Measurements from ENCODE around the gene IWS1.
"Not testable (repeated sequence)": the region's sequence is repeated elsewhere in the genome, so short reads cannot be mapped to it uniquely, and the experiment has no call there.

IWS1 gene

DNA sequence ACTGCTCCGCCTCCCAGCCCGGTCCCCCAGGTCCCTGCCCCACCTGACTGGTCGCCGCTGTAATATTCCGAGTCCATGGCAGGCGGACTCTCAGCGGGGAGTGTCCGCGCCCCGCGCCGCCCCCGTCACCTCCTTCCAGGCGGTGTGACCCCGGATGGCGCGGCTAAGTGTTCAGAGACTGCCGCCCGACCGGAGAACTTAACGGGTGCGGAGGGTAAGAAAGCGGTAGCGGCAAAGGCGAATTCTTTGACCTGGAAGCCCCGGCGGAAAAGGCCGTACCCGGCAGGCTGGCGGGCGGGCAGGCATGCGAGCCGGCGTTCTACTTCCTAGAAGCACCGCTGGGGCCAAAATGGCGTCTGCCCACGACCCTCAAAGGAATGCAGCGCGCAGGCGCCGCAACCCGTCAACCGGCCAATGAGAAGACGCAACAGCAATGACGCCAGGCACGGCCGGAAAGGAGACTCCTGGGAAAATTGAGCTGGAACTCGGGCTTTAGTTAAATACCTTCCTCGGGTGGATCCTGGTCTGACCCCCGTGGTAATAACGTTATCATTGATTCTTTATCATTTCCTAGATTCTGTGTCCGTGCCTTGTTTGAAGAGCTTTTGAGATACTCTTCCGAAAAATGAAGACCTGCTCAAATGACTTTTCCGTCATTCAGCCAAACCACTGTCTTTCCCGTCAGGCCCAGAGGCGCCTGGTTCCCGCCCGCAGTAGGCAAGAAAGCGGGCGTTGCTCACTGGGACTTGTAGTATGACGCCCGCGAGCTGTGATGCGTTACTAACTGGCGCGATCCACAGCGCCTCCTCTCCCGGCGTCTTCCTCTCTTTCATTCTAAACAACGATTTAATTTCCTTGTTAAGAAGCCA is at the start of gene IWS1:
Gene IWS1, minus strand, starts transcription at position 358 of the 869 bp plus-strand sequence. Its CDS starts 281 bp downstream, at position 77.
- peak; percentile 94 for DNase-seq

DNA sequence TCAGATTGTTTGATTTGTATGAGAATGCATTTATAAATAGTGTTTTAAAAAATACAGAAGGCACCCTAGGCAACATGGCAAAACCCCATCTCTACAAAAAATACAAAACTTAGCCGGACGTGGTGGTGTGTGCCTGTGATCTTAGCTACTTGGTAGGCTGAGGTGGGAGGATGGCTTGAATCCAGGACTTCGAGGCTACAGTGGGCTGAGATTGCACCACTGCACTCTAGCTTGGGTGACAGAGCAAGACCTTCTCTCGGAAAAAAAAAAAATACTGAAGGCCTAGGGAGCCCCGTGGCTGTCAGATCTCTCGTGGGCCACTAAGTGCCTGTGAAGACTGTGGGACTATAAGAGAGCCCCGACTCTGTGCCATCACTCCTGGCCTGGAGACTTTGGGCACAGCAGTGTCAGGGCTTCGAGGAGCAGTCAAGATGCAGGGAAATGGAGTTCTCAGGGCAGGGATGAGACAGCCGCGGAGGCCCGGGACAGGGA is 49.7 kb upstream of the IWS1 start:
- DNase-seq: no peak

DNA sequence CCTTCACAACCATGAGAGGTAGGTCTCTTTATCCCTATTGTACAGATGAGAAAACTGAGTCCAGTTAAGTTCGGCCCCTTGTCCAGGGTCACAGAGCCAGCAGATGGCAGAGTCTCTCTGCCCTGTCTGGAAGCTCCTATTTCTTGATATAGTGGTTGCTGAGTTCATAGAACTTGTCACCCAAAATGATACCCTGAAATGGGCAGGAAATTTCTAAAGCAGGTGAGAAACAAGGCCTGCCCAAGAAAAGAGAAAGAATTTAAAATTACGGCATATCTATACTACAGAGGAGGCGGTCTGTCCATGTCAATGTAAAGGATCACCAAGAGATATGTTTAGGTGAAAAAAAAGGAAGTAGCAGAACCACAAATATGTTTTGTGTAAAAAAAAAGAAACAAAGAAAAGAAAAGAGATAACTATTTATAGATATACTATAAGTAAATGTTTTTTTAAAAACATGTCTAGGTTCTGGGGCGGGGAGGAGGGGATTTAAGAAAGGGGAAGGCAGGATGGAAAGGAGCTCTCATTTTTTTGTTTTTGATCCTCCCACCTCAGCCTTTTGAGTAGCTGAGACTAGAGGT is 49.0 kb upstream of the IWS1 start:
- no peak for DNase-seq

DNA sequence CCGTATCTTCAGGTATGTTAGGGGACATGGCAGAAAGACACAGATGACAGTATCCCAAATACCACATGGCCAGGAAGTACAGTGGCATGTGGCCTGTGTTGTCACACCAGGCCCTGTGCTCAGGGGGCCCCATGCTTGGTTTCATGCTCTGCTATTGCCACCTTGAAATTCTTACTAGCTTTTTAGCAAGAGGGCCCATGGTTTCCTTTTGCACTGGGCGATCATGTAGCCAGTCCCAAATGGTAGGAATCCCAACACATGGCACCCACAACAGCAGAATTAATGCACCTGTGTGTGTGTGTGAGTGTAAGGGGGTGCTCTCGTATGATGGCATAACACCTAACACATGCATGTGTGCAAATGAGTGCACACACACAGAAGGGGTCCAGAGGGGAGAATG is 48.4 kb upstream of the IWS1 start:
- no peak for DNase-seq

DNA sequence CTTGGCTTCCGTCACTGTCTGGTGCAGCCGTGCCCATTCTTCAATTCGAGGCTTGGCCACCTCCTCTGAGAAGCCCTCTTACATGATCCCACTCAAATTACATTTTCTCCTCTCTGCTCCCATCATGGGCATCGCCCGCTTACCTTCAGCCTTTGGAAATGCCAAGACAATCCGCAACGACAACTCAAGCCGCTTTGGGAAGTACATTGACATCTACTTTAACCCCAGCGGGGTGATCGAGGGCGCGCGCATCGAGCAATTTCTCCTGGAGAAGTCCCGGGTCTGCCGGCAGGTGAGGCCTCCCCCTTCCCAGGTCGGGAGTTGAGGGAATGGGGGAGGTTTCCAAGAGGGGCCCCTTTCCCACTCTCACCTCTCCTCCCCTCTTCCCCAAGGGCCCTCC is 47.5 kb upstream of the IWS1 start:
- DNase-seq: no peak

DNA sequence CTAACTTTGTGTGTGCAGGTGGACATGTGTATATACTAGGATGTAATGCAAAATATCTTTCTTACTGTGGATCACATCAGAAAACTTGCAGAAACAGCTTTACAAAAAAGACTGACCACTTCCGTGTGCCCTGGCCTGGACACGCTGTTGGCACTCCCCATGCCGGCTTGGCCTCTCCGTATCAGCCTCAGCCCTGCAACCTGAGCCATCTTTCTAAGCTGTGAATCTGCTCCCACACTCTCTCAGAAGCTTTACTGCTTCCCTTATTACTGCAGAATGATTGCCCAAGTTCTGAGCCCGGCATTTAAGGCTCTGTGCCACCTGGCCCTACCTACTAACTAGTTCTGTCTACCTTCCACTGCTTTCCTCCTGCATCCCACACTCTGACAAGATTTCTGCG is 47.0 kb upstream of the IWS1 start:
- DNase-seq: no peak

DNA sequence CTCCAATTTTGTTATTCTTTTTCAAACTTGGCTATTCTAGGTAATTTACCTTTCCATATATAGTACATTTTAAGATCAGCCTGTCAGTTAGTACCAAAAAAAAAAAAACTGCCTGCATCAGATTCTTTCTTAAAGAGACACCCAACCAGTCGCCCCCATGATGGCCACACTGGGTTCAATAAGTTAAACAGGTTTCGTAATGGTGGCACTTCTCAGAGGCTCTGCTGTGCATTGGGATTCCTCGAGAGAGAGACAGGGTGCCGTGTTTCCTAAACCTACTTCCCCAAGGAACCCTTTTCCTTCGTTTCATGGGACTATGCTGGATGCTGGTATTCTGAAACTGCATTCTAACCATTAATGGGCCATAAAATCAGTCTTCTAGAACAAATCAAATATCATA is 46.6 kb upstream of the IWS1 start:
- no peak for DNase-seq

DNA sequence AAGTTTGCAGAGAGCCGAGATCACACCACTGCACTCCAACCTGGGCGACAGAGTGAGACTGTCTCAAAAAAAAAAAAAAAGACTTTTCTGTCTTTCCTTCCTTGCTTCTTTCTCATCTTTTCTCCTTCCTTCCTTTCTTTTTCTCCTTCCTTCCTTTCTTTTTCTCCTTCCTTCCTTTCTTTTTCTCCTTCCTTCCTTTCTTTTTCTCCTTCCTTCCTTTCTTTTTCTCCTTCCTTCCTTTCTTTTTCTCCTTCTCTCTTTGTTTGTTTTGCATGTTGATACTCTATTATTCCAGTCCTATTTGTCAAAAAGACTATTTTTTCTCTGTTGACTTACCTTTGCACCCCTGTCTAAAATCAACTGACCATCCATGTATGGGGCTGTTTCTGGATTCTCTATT is 46.1 kb upstream of the IWS1 start:
- not testable (repeated sequence) for DNase-seq

DNA sequence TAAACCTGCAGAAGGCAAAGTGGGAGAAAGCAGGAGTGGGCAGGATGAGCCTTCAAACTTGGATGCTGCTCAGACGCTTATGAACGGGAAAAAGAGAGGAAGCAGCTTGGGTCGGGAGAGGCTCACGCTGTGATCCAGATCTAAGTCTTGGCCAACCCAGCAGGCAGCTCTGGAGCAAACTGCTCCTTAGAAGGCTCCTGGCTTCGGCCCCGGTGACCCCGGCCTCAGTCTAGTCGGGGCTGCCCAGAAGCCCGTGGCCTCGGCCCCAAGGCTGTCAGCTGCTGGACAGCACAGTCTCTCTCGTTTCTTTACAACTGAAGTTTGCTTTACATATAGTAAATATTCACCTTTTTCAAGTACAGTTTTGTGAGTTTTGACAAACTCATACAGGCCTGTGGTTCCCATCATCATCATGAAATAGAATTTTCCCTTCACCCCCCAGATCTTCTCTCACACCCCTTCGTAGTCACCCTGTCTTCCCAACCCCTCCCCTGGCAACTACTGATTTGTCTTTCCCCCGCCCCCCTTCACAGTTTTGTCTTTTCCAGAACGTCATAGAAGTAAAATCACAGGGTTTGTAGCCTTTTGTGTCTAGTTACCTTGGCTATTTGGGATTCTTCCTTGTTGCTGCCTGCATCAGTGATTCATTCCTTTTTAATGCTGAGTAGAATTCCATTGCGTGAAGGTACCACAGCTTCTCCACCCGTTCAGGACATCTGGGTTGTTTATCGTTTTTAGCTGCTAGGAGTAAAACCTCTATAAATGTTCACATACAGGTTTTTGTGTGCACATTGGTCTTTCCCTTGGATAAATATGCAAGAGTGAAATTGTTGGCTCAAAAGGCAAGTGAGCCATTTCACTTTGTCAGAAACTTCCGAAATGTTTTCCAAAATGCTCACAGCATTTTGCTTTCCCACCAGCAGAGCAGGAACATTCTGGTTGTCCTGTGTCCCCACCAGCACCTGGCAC is 44.3 kb upstream of the IWS1 start:
- no peak for DNase-seq

DNA sequence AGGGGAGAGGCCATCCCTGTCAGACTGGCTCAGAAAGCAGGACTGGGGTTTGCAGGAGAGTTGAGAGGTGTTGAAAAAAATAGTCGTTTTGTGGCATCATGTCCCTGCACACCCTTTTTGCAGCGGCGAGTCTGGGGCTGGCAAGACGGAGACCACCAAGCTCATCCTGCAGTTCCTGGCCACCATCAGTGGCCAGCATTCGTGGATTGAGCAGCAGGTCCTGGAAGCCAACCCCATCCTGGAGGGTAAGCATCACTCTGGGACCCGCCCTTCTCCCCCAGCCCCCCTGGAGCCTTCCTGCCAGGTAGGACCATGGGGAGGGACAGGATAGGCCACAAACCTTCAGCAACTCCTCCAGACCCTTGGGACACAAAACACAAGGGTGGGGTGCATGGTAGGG is 43.4 kb upstream of the IWS1 start:
- DNase-seq: no peak

DNA sequence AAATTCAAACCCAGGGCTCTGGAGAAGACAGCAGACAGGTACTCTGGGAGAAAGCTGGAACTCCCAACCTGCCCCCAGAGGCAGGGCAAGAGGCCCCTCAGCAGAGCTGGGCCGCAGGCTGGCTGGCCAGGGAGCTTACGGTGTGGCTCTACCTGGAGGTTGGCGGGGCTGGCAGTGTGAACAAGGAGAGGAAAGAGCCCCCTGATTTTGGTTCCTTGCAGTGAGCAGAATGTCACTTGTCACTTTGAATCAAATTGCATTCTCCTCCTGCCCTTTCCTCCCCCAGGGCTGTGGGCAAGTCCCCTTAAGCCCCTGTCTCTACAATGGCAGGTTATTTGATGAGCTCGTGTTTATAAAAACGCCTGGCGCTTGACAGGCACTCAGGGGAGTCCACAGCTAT is 41.8 kb upstream of the IWS1 start:
- no peak for DNase-seq

DNA sequence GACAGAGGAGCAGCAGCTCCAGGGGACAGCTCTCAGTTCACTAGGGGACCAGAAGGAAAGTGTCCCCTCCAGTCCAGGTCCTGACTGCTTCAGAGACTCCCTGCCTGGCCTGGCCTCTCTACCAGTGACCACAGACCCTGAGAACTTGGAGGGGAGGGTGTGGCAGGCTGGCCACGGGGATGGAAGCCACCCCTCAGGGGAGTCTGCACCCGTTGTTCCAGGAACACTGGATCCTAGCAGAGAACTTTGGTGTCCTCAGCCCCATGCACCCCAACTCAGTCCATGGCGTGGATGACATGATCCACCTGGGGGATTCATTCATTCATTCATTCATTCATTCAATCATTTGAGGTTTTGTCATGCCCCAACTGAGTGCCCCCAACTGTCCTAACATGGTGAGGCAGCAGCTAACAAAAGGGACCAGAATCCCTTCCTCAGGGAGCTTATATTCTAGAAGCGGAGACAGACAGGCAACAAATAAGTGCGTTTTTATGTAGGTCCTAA is 41.1 kb upstream of the IWS1 start:
- DNase-seq: no peak

DNA sequence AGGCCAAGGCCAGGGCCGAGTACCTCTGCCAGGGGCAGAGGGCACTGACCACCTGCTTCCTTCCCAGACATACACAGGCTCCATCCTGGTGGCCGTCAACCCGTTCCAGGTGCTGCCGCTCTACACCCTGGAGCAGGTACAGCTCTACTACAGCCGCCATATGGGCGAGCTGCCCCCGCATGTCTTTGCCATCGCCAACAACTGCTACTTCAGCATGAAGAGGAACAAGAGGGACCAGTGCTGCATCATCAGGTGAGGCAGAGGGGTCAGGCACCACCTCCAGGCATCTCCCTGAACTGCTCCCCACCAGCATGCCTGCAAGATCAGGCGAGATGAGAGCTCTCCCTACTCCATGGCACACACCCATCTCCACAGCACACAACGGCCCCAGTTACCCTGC is 40.3 kb upstream of the IWS1 start:
- DNase-seq: no peak

DNA sequence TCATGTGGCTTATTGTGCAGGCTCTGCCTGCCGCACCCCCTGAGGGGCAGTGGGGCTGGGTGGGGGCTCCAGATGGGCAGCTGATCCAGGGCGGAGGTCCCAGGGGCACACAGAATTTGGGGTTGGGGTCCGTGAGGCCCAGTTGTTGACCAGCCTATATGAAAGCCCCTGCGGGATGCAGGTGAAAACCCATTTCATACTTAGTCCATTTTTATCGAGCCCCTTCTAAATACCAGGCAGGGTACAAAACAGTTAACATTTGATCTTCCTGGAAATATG is 39.8 kb upstream of the IWS1 start:
- DNase-seq: no peak

DNA sequence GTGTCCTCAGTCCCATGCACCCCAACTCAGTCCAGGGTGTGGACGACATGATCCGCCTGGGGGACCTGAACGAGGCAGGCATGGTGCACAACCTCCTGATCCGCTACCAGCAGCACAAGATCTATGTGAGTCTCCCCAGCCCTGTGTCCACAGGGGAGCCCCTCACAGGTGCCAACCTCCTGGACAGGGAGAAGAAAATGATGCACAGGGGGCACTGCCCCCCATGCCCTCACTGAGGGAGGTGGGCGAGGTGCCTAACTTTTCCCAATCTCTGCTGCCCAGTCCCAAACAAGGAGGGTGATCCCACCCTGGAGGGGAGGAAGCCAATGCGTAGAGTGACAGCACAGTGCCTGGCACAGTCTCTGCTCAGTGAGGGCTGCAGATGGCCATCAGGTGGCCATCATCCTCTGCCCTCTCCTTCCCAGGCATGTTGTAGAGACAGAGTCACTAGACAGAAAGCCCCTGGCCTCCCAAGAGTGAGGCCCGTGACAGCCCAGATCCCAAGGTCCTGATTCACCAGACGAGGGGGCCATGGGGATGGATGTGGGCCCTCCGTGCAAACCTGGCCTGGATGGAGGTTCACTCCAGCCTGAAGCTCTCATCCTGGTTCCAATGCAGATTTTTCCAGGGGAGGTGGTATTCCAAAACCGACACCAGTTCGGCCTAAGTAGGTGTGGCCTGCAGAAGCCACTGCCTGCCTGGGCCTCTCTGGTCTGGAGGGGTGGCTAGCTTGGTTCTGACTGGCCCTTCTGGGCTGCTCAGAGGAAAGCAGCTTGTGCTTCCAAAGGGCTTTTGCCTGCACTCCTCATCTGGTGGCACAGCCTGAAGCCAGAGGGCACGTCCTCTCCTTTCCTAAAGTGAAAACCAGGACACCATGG is 39.2 kb upstream of the IWS1 start:
- no peak for DNase-seq

DNA sequence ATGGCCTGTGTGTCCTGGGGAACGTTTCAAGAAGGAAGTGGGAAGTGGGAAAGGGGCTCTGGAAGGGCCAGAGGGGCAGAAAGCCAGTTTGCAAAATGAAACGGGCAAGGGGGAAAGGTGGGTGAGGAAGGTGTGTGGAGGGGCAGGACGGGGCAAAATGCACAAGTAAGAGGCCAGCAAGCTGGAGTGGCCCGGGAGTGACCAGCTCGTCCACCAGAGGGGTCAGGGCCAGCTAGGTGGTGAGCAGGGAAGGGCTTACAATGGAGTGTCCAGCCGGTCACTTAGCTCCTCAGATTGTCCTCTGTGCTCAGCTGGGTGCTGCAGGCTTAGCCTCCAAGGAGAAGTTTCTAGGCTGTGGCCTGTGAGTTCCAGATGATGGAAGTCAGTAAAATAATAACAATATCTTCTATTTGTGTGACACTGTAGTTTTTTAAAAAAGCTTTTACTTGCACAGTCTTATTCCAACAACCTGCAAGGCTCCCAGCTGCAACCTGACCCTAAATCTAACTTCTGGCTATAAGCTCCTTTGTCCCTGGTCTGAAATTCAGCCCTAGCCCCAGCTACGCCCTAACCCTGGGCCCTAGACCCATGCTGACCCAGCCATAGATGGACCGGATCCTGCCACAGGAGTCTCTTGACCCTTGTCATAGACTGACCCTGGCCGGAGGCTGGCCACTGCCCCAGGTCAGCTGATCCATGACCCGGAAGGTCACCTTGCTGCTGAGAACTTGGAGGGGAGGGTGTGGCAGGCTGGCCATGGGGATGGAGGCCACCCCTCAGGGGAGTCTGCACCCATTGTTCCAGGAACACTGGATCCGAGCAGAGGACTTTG is 38.4 kb upstream of the IWS1 start:
- no peak for DNase-seq

DNA sequence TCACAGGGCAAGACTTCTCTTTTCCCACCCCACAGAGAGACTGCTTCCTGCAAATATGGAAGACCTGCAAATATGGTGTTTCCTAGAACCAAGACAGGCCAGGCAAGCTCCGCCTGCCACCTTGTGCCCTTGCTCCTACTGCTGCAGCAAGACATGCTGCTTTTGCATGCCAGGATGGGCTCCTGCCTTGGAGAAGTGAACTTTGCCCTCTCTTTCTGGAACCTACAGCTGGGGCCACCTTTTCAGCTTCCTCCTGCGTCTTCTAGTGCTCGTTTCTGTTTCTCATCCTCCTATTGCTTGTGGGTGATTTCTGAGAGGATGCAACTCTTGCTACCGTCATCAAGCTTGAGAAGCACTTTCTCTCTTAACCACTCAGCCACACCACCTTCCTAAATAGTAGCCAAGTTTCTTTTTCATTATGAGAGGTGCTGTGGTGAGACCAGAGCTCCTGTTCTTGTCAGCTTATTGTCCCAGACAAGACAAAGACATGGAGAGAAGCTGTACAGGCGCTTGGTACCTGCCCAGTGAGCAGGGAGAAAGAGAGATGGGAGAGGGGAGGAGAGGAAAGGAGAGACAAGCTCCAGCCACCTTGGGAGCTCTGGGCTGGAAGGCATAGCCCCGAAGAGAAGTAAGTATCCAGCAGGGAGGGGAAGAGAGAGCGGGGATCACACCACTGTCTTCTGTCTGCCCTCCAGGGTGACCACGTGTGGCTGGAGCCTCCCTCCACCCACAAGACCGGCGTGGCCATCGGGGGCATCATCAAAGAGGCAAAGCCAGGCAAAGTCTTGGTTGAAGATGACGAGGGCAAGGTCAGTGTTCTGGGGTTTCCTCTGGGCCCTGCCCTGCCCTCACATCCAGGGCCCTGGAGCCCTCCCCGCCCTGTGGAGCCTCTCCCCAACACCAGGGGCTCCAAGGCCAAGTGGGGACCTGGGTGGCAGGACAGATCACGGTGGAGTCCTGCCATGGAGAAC is 37.5 kb upstream of the IWS1 start:
- no peak for DNase-seq

DNA sequence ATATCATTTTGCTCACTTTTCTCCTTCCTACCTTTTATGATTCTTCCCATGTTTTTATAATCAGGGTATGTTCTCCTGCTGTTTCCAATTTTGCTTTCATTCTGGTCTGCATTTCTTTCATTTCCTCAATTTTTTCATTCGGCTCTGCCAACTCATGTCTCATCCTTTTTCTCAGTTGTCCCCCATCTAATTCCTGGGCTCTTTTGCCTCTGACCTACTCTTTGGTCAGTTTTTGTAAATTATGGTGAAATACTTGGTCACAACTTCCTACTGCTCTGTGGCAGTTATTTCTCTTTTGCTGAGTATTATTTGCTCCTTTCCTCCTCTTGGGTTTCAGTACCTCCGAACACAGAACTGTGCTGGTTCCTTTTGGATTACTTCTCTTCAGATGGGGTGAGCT is 36.6 kb upstream of the IWS1 start:
- DNase-seq: no peak

DNA sequence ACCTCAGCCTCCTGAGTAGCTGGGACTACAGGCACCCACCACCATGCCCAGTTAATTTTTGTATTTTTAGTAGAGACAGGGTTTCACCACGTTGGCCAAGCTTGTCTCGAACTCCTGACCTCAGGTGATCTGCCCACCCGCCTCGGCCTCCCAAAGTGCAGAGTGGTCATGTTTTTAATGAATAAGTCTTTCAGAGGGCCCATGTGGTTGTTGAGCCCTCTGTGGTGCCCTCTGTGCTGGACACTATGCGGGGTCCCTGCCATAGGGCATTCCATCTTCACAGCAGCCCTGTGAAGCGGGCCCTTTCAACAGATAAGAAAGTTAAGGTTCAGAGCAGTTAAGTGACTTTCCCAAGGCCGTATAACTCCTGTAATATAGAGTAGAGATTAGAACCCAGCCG is 35.1 kb upstream of the IWS1 start:
- DNase-seq: no peak

DNA sequence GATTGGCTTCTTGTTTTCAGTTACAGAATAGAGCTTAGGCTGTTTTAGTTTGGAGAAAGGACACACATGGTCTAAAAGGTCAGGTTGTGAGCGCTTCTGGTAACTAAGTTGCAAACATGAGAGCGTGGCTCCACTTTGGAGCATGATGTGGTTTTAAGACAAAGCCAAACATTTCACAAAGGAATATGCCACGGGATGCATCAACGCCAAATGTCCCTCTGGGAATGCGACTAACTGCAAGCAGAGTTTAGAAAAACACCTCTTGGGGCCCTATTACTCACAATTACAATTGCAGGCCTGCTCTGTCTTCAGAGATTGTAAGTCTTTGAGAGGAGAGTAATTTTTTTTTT is 34.6 kb upstream of the IWS1 start:
- DNase-seq: no peak
